D721Med (cell line): ENCODE results near the gene NLN.
"Not testable (repeated sequence)": the region's sequence is repeated elsewhere in the genome, so short reads cannot be mapped to it uniquely, and the experiment has no call there.

ENCODE experiments used
- DNase-seq: peaks from one replicate; pipeline ENCODE4 v3.0.0; 2011; ENCODE audit warnings: low spot score; ENCODE audit not compliant: insufficient read length
- FAIRE-seq: peaks from 2 replicates; lab custom pipeline; 2011; peaks lifted over from hg19 to GRCh38; lab: Jason Lieb, UNC
- CTCF ChIP-seq: IDR thresholded peaks from 2 replicates; pipeline ENCODE4 v1.5.1; 2012; ENCODE audit warnings: mild to moderate bottlenecking, control low read depth; ENCODE audit not compliant: insufficient read depth; ENCODE audit errors: missing control alignments

NLN gene

GRCh38 chr5:65840071-65840470 lies 118.1 kb downstream of the NLN start:
- no peak for TF ChIP-seq CTCF
- no peak for DNase-seq
- FAIRE-seq: no peak

GRCh38 chr5:65844763-65845162 lies 122.8 kb downstream of the NLN start:
- DNase-seq, FAIRE-seq: not testable (repeated sequence)

GRCh38 chr5:65846101-65846500 lies 124.1 kb downstream of the NLN start:
- no peak for TF ChIP-seq CTCF
- no peak for FAIRE-seq
- DNase-seq: no peak

- DNase-seq, FAIRE-seq: not testable (repeated sequence)
Observed at GRCh38 chr5:65847019-65847418, 125.0 kb downstream of the NLN start.

- DNase-seq, FAIRE-seq: not testable (repeated sequence)
Observed at GRCh38 chr5:65849918-65850317, 127.9 kb downstream of the NLN start.

GRCh38 chr5:65854925-65855324 lies 132.9 kb downstream of the NLN start:
- no peak for FAIRE-seq
- no peak for DNase-seq

GRCh38 chr5:65855766-65856315 lies 133.8 kb downstream of the NLN start:
- no peak for FAIRE-seq
- no peak for TF ChIP-seq CTCF
- no peak for DNase-seq

More at GRCh38 chr5:65854925-65855324, 132.9 kb downstream of the NLN start:
- TF ChIP-seq CTCF: no peak

GRCh38 chr5:65856520-65856919 lies 134.5 kb downstream of the NLN start:
- FAIRE-seq (no peak), DNase-seq (no peak)
- no peak for TF ChIP-seq CTCF

- no peak for DNase-seq
- no peak for FAIRE-seq
- no peak for TF ChIP-seq CTCF
Observed at GRCh38 chr5:65858316-65858715, 136.3 kb downstream of the NLN start.
